HG03066 (cell line): ENCODE results near the gene KLHL24.
"Not testable (repeated sequence)": the region's sequence is repeated elsewhere in the genome, so short reads cannot be mapped to it uniquely, and the experiment has no call there.

Experiments
- ATAC-seq: cut with Tn5 transposase; IDR thresholded peaks from one replicate; pipeline ENCODE4 v1.9.1; 2021; ENCODE audit warnings: low read depth; ENCODE audit not compliant: unreplicated experiment

Gene KLHL24

GRCh38 chr3:183635431-183636220 lies at the start of gene KLHL24:
TSS of gene KLHL24 (plus strand) at chr3:183635623. CDS start at chr3:183650357, 14,734 bp downstream.
- ATAC-seq = peak; percentile 89

- no peak for ATAC-seq
Observed at GRCh38 chr3:183586477-183586876, 48.9 kb upstream of the KLHL24 start.

- ATAC-seq = no peak
Observed at GRCh38 chr3:183587336-183587735, 48.1 kb upstream of the KLHL24 start.

- ATAC-seq = no peak
Observed at GRCh38 chr3:183590442-183590841, 45.0 kb upstream of the KLHL24 start.

GRCh38 chr3:183591881-183592521 lies 43.4 kb upstream of the KLHL24 start:
- peak; percentile 93 for ATAC-seq

GRCh38 chr3:183592821-183593220 lies 42.6 kb upstream of the KLHL24 start:
- ATAC-seq = no peak

GRCh38 chr3:183594636-183595035 lies 40.8 kb upstream of the KLHL24 start:
- ATAC-seq = no peak

- ATAC-seq = no peak
Observed at GRCh38 chr3:183597959-183598358, 37.5 kb upstream of the KLHL24 start.

- not testable (repeated sequence) for ATAC-seq
Observed at GRCh38 chr3:183611326-183611725, 24.1 kb upstream of the KLHL24 start.

GRCh38 chr3:183613366-183614285 lies 21.8 kb upstream of the KLHL24 start:
- no peak for ATAC-seq

GRCh38 chr3:183618542-183618941 lies 16.9 kb upstream of the KLHL24 start:
- no peak for ATAC-seq

- ATAC-seq = no peak
Observed at GRCh38 chr3:183619010-183619409, 16.4 kb upstream of the KLHL24 start.

GRCh38 chr3:183619624-183620251 lies 15.7 kb upstream of the KLHL24 start:
- no peak for ATAC-seq

- no peak for ATAC-seq
Observed at GRCh38 chr3:183620252-183620628, 15.2 kb upstream of the KLHL24 start.

GRCh38 chr3:183622473-183622872 lies 12.9 kb upstream of the KLHL24 start:
- ATAC-seq = not testable (repeated sequence)

GRCh38 chr3:183626877-183627594 lies 8.4 kb upstream of the KLHL24 start:
- no peak for ATAC-seq

- ATAC-seq = no peak
Observed at GRCh38 chr3:183629546-183630301, 5.7 kb upstream of the KLHL24 start.

- no peak for ATAC-seq
Observed at GRCh38 chr3:183631715-183632114, 3.7 kb upstream of the KLHL24 start.

GRCh38 chr3:183632725-183633124 lies 2.7 kb upstream of the KLHL24 start:
- not testable (repeated sequence) for ATAC-seq
